NCI-H2107 treated with DMSO at 0.1 percent for 48 hours (cell line): ENCODE results near the gene MDN1.

ENCODE experiments used
- DNase-seq: peaks from one replicate; lab custom pipeline; 2025; ENCODE audit not compliant: unreplicated experiment; lab: John Stamatoyannopoulos, UW

The MDN1 gene

GRCh38 chr6:89610149-89610642, 209.4 kb downstream of the MDN1 start:
- DNase-seq: no peak

- DNase-seq: no peak
Observed at GRCh38 chr6:89605861-89606260, 213.7 kb downstream of the MDN1 start.

DNA sequence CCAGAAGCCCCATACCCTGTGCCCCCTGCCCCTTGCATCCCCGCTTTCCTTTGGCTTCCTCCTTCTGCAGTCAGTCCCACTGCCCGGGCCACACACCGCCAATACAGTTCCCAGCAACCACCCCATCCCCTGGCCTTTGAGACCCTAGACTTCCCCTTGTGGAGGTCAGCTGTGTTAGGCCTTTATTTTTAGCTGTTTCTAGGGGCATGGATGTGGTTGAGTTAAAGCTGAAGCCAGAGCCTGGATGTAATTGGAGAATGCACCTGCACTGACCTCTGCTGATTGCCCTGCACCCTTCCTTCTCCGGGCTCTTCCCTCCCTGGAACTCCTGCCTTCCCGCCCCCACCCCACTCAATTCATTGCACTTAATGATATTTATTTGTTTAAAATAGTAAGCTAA, 214.9 kb downstream of the MDN1 start:
- DNase-seq: no peak

- DNase-seq: no peak
Observed at GRCh38 chr6:89602166-89602565, 217.4 kb downstream of the MDN1 start.

- DNase-seq: no peak
Observed at GRCh38 chr6:89599727-89600126, 219.9 kb downstream of the MDN1 start.

- DNase-seq: peak; percentile 57
Observed at GRCh38 chr6:89597988-89598387, 221.6 kb downstream of the MDN1 start.

DNA sequence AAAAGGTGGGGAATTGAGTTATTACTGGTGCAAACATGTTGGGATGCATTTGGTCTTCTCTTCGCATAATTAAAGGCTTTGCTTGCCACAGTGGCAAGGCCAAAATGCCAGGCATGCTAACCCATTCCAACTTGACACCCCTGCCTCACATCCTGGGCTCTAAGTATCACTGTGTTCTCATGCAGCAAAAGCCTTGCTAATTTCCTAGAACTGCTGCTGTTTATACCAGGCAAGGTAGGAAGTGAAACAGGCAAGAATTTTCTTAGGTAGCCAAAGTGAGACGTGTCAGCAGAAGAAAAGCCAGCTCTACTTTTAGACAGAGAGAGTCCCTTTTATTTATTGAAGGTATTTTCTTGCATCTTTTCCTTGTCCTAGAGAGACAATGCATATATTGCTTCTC, 222.2 kb downstream of the MDN1 start:
- no peak for DNase-seq

- DNase-seq: no peak
Observed at GRCh38 chr6:89596484-89596883, 223.1 kb downstream of the MDN1 start.

GRCh38 chr6:89596056-89596455, 223.5 kb downstream of the MDN1 start:
- no peak for DNase-seq
